Measurements from ENCODE around the gene NFASC.

The NFASC gene

DNA sequence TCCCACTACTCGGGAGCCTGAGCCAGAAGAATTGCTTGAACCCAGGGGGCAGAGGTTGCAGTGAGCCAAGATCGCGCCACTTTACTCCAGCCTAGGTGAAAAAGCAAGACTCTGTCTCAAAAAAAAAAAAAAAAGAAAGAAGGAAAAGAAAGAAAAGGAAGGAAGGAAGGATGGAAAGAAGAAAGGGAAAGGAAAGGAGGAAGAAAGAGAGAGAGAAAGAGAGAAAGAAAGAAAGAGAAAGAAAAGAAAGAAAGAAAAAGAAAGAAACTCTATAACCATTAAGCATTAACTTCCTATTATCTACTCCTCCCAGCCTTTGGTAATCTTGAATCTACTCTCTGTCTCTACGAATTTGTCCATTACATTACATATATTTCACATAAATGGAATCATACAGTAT is 6.9 kb upstream of the NFASC start:
- H3K27me3 ChIP-seq (ENCODE audit: control insufficient read depth, insufficient read depth, low read length) = no peaks in the 10 kb centered on the region
- no peak overlapping the region for H3K27ac ChIP-seq (ENCODE audit: low read depth, low read length)
- H3K9ac ChIP-seq (ENCODE audit: low read length) = no peak overlapping the region
- H3K4me3 ChIP-seq (ENCODE audit: low read length) = no peak overlapping the region
- no peaks in the 10 kb centered on the region for H3K4me1 ChIP-seq (ENCODE audit: control insufficient read depth, insufficient read depth, low read length)
- no peaks in the 10 kb centered on the region for H3K36me3 ChIP-seq (ENCODE audit: control insufficient read depth, insufficient read depth, low read length)

GRCh38 chr1:204866051-204866596 is 4.5 kb upstream of the NFASC start:
- Histone ChIP-seq H3K27ac (ENCODE audit: low read depth, low read length) (no peak overlapping the region), H3K27me3 (ENCODE audit: control insufficient read depth, insufficient read depth, low read length) (no peaks in the 10 kb centered on the region), H3K36me3 (ENCODE audit: control insufficient read depth, insufficient read depth, low read length) (no peaks in the 10 kb centered on the region), H3K4me1 (ENCODE audit: control insufficient read depth, insufficient read depth, low read length) (no peaks in the 10 kb centered on the region), H3K4me3 (ENCODE audit: low read length) (no peak overlapping the region), H3K9ac (ENCODE audit: low read length) (no peak overlapping the region)

- H3K4me1 ChIP-seq (ENCODE audit: control insufficient read depth, insufficient read depth, low read length) = peaks cover 10% of the 10 kb centered on the region
- no peaks in the 10 kb centered on the region for H3K36me3 ChIP-seq (ENCODE audit: control insufficient read depth, insufficient read depth, low read length)
- no peak overlapping the region for H3K4me3 ChIP-seq (ENCODE audit: low read length)
- H3K27ac ChIP-seq (ENCODE audit: low read depth, low read length) = no peak overlapping the region
- H3K9ac ChIP-seq (ENCODE audit: low read length) = no peak overlapping the region
- H3K27me3 ChIP-seq (ENCODE audit: control insufficient read depth, insufficient read depth, low read length) = no peaks in the 10 kb centered on the region
Observed at GRCh38 chr1:204867203-204867602, 3.5 kb upstream of the NFASC start.

DNA sequence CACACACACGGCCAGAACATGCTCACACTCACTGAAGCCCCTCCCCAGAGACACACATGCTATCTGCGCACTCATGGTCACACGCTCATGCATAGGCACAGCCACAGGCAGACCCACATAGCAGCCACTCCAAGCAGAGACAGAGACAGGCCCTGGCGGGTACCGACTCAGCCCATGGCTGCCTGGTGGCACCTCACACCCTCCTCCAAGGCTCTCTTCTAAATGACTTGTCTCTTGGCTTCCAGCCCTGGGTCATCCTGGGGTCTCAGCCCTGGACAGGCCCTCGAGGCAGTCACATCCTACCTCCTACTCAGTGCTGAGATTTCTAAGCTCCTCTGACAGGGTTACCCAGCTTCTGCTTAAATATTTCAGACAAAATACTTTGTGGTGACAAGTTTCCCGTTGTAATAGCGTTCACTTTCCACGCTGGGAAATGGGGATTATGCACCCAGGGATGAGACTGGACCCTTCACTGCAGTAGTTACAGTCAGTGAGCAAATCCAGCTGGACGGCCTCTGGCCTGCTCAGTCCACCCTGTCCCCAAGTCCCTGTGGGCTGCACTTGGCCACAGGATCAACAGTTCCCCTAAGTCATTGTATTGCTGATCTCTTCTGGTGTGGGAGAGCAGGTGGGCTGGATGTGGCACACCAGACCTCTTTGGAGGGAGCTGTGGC is 2.9 kb upstream of the NFASC start:
- Histone ChIP-seq H3K27me3 (ENCODE audit: control insufficient read depth, insufficient read depth, low read length) (no peaks in the 10 kb centered on the region), H3K27ac (ENCODE audit: low read depth, low read length) (no peak overlapping the region), H3K4me3 (ENCODE audit: low read length) (no peak overlapping the region), H3K9ac (ENCODE audit: low read length) (no peak overlapping the region), H3K4me1 (ENCODE audit: control insufficient read depth, insufficient read depth, low read length) (peaks cover 12% of the 10 kb centered on the region), H3K36me3 (ENCODE audit: control insufficient read depth, insufficient read depth, low read length) (no peaks in the 10 kb centered on the region)

- no peaks in the 10 kb centered on the region for H3K27me3 ChIP-seq (ENCODE audit: control insufficient read depth, insufficient read depth, low read length)
- H3K4me3 ChIP-seq (ENCODE audit: low read length) = no peak overlapping the region
- H3K9ac ChIP-seq (ENCODE audit: low read length) = no peak overlapping the region
- peaks cover 12% of the 10 kb centered on the region for H3K4me1 ChIP-seq (ENCODE audit: control insufficient read depth, insufficient read depth, low read length)
- no peak overlapping the region for H3K27ac ChIP-seq (ENCODE audit: low read depth, low read length)
- H3K36me3 ChIP-seq (ENCODE audit: control insufficient read depth, insufficient read depth, low read length) = no peaks in the 10 kb centered on the region
Observed at GRCh38 chr1:204868340-204868700, 2.3 kb upstream of the NFASC start.

GRCh38 chr1:204869097-204869496 is 1.6 kb upstream of the NFASC start:
- H3K9ac ChIP-seq (ENCODE audit: low read length) = no peak overlapping the region
- H3K4me3 ChIP-seq (ENCODE audit: low read length) = no peak overlapping the region
- no peak overlapping the region for H3K27ac ChIP-seq (ENCODE audit: low read depth, low read length)
- H3K27me3 ChIP-seq (ENCODE audit: control insufficient read depth, insufficient read depth, low read length) = no peaks in the 10 kb centered on the region
- peaks cover 12% of the 10 kb centered on the region for H3K4me1 ChIP-seq (ENCODE audit: control insufficient read depth, insufficient read depth, low read length)
- H3K36me3 ChIP-seq (ENCODE audit: control insufficient read depth, insufficient read depth, low read length) = no peaks in the 10 kb centered on the region

DNA sequence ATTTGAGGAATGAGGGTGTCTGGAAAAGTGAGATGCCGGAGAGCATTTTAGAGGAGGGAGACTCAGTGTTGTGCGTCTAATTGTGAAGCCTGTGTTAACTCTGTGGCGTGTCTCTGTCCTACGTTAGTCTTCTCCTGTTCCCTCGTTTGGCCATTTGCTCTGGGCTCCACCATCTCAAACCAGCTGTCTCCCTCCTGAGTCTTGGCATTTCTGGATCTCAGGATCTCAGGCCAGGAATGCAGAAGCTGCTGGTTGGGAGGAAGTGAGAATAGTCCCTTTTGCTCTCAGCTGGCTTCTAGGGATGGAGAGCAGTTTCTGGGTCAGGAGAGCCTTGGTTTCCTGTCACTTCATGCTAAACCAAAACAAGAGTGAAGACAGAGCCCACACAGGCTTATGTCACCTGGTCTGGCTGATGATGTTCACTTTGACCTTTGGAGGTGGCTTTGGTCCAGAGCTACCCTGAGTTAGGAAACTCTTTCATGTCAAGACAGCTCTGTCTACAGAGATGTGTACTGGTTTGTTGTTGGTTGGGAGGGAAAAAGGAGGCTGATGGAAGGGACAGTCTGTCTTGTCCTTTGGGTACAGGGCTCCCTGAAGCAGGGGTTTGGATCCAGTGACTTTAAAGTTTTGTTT is 859 bp downstream of the NFASC start:
- Histone ChIP-seq H3K4me3 (ENCODE audit: low read length) (no peak overlapping the region), H3K36me3 (ENCODE audit: control insufficient read depth, insufficient read depth, low read length) (no peaks in the 10 kb centered on the region), H3K4me1 (ENCODE audit: control insufficient read depth, insufficient read depth, low read length) (peaks cover 12% of the 10 kb centered on the region), H3K27ac (ENCODE audit: low read depth, low read length) (no peak overlapping the region), H3K27me3 (ENCODE audit: control insufficient read depth, insufficient read depth, low read length) (no peaks in the 10 kb centered on the region), H3K9ac (ENCODE audit: low read length) (no peak overlapping the region)

DNA sequence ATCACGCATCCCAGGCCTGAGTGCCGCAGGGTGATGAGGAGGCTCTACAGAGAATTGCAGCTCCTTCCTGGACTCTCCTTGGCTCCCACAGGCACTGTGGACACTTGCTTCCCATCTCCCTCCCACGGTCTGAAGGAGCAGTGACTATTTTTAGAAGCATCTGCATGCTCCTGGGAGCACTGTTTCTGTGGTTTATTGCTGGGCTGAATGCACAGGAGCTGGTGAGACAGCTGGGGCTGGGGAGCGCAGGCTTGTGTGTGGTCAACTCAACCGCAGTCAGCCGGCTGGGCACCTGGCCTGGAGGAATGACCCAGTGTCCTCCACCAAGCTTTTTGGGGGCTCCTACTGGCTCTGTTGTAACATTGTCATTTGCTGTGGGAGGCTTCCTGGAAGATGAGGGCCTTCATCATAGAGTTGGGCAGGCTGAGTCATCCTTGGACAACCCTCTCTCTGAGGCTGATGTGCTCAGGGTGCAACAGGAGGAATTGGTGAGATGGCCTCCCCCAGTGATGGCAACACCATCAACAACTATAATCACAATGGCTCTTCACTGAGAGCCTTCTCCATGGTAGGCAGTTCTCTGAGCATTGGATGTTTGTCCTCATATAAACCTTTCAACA is 1.7 kb downstream of the NFASC start:
- no peak overlapping the region for H3K27ac ChIP-seq (ENCODE audit: low read depth, low read length)
- H3K36me3 ChIP-seq (ENCODE audit: control insufficient read depth, insufficient read depth, low read length) = no peaks in the 10 kb centered on the region
- peaks cover 12% of the 10 kb centered on the region for H3K4me1 ChIP-seq (ENCODE audit: control insufficient read depth, insufficient read depth, low read length)
- H3K27me3 ChIP-seq (ENCODE audit: control insufficient read depth, insufficient read depth, low read length) = no peaks in the 10 kb centered on the region
- no peak overlapping the region for H3K4me3 ChIP-seq (ENCODE audit: low read length)
- no peak overlapping the region for H3K9ac ChIP-seq (ENCODE audit: low read length)

GRCh38 chr1:204873176-204873575 is 2.5 kb downstream of the NFASC start:
- H3K4me1 ChIP-seq (ENCODE audit: control insufficient read depth, insufficient read depth, low read length) = peaks cover 12% of the 10 kb centered on the region
- H3K36me3 ChIP-seq (ENCODE audit: control insufficient read depth, insufficient read depth, low read length) = no peaks in the 10 kb centered on the region
- no peaks in the 10 kb centered on the region for H3K27me3 ChIP-seq (ENCODE audit: control insufficient read depth, insufficient read depth, low read length)
- H3K27ac ChIP-seq (ENCODE audit: low read depth, low read length) = no peak overlapping the region
- no peak overlapping the region for H3K4me3 ChIP-seq (ENCODE audit: low read length)
- no peak overlapping the region for H3K9ac ChIP-seq (ENCODE audit: low read length)

GRCh38 chr1:204873714-204874113 is 3.1 kb downstream of the NFASC start:
- Histone ChIP-seq H3K36me3 (ENCODE audit: control insufficient read depth, insufficient read depth, low read length) (no peaks in the 10 kb centered on the region), H3K9ac (ENCODE audit: low read length) (no peak overlapping the region), H3K27ac (ENCODE audit: low read depth, low read length) (no peak overlapping the region), H3K4me3 (ENCODE audit: low read length) (no peak overlapping the region), H3K27me3 (ENCODE audit: control insufficient read depth, insufficient read depth, low read length) (no peaks in the 10 kb centered on the region), H3K4me1 (ENCODE audit: control insufficient read depth, insufficient read depth, low read length) (peaks cover 15% of the 10 kb centered on the region)

- H3K36me3 ChIP-seq (ENCODE audit: control insufficient read depth, insufficient read depth, low read length) = no peaks in the 10 kb centered on the region
- H3K4me1 ChIP-seq (ENCODE audit: control insufficient read depth, insufficient read depth, low read length) = peaks cover 18% of the 10 kb centered on the region
- H3K9ac ChIP-seq (ENCODE audit: low read length) = no peak overlapping the region
- H3K27me3 ChIP-seq (ENCODE audit: control insufficient read depth, insufficient read depth, low read length) = no peaks in the 10 kb centered on the region
- H3K27ac ChIP-seq (ENCODE audit: low read depth, low read length) = no peak overlapping the region
- no peak overlapping the region for H3K4me3 ChIP-seq (ENCODE audit: low read length)
Observed at GRCh38 chr1:204874274-204874673, 3.6 kb downstream of the NFASC start.

GRCh38 chr1:204875255-204875654 is 4.6 kb downstream of the NFASC start:
- H3K27ac ChIP-seq (ENCODE audit: low read depth, low read length) = no peak overlapping the region
- H3K9ac ChIP-seq (ENCODE audit: low read length) = no peak overlapping the region
- no peaks in the 10 kb centered on the region for H3K36me3 ChIP-seq (ENCODE audit: control insufficient read depth, insufficient read depth, low read length)
- H3K27me3 ChIP-seq (ENCODE audit: control insufficient read depth, insufficient read depth, low read length) = no peaks in the 10 kb centered on the region
- H3K4me3 ChIP-seq (ENCODE audit: low read length) = no peak overlapping the region
- H3K4me1 ChIP-seq (ENCODE audit: control insufficient read depth, insufficient read depth, low read length) = peaks cover 18% of the 10 kb centered on the region

Measured in rectal smooth muscle tissue (tissue), 1 donor.